Neural cell (in vitro differentiated cells): ENCODE results near the gene SEPTIN8. TPM values are rescaled to one million over a fixed set of nuclear protein-coding genes. Genes with fewer than 3 reads are reported as not detected.

Experiments
- H2AFZ ChIP-seq: fragments of 200-600, 300-800 bp; sonication (generic), shearing (Covaris generic); 2 replicates; pipeline ENCODE4 v1.6.0; 2014; ENCODE audit warnings: low read depth, mild to moderate bottlenecking, antibody characterized with exemption, low read length, moderate library complexity
- H3F3A ChIP-seq: fragments of 200-600 bp; shearing (Covaris generic); 2 replicates; pipeline ENCODE4 v1.6.1; 2016; ENCODE audit warnings: mild to moderate bottlenecking, moderate library complexity, mixed read lengths, antibody characterized with exemption, low read length; ENCODE audit not compliant: insufficient read depth, poor library complexity, severe bottlenecking
- H3K27ac ChIP-seq: fragments of 200-600, 300-800 bp; sonication (generic), shearing (Covaris generic); 2 replicates; pipeline ENCODE4 v1.5.1; 2014; ENCODE audit warnings: mild to moderate bottlenecking, low read length, moderate library complexity
- H3K27me3 ChIP-seq: fragments of 300-800, 200-600 bp; sonication (generic), shearing (Covaris generic); 2 replicates; pipeline ENCODE4 v1.6.0; 2014; ENCODE audit warnings: mild to moderate bottlenecking, low read depth, low read length, moderate library complexity; ENCODE audit not compliant: insufficient read depth
- H3K36me3 ChIP-seq: fragments of 300-800, 200-600 bp; sonication (generic), shearing (Covaris generic); 2 replicates; pipeline ENCODE4 v1.5.1; 2014; ENCODE audit warnings: mild to moderate bottlenecking, antibody characterized with exemption, low read length, moderate library complexity; ENCODE audit not compliant: insufficient read depth
- H3K4me2 ChIP-seq: fragments of 300-800, 200-600 bp; sonication (generic), shearing (Covaris generic); 2 replicates; pipeline ENCODE4 v1.6.0; 2014; ENCODE audit warnings: mild to moderate bottlenecking, low read length
- H3K4me3 ChIP-seq: fragments of 300-800, 200-600 bp; sonication (generic), shearing (Covaris generic); 2 replicates; pipeline ENCODE4 v1.5.1; 2014; ENCODE audit warnings: mild to moderate bottlenecking, low read length, moderate library complexity
- H3K79me2 ChIP-seq: fragments of 200-600 bp; shearing (Covaris generic); replicated peaks from 2 replicates; pipeline ENCODE4 v1.6.0; 2014; ENCODE audit warnings: mild to moderate bottlenecking, low read length, moderate library complexity; ENCODE audit not compliant: insufficient read depth
- H3K9ac ChIP-seq: fragments of 300-800, 200-600 bp; sonication (generic), shearing (Covaris generic); 2 replicates; pipeline ENCODE4 v1.6.1; 2016; ENCODE audit warnings: mild to moderate bottlenecking, low read length, mixed read lengths
- H3K9me2 ChIP-seq: fragments of 200-600 bp; shearing (Covaris generic); 2 replicates; pipeline ENCODE4 v1.6.1; 2016; ENCODE audit warnings: mild to moderate bottlenecking, low read length, mixed read lengths; ENCODE audit not compliant: insufficient read depth
- H3K9me3 ChIP-seq: fragments of 200-600, 300-800 bp; sonication (generic), shearing (Covaris generic); 2 replicates; pipeline ENCODE4 v1.6.1; 2016; ENCODE audit warnings: mild to moderate bottlenecking, mixed run types, low read length, moderate library complexity, mixed read lengths
- H4K20me1 ChIP-seq: fragments of 200-600 bp; shearing (Covaris generic); 2 replicates; pipeline ENCODE4 v1.6.1; 2016; ENCODE audit warnings: mild to moderate bottlenecking, mixed run types; ENCODE audit not compliant: insufficient read depth
- CTCF ChIP-seq: fragments of 450-650 bp; IDR thresholded peaks from 2 replicates; pipeline ENCODE4 v1.5.1; 2014; ENCODE audit warnings: antibody characterized with exemption, mild to moderate bottlenecking, moderate library complexity; ENCODE audit not compliant: poor library complexity, severe bottlenecking
- EP300 ChIP-seq: fragments of 450-650 bp; conservative IDR thresholded peaks from 2 replicates; pipeline ENCODE4 v1.6.1; 2014; ENCODE audit warnings: antibody characterized with exemption, mild to moderate bottlenecking, moderate library complexity; ENCODE audit not compliant: poor library complexity, severe bottlenecking
- EZH2 ChIP-seq: fragments of 200-600, 300-800 bp; shearing (Covaris generic), sonication (generic); IDR thresholded peaks from 2 replicates; pipeline ENCODE4 v1.6.1; 2014; ENCODE audit warnings: antibody characterized with exemption, low read length, borderline replicate concordance, mild to moderate bottlenecking; ENCODE audit not compliant: insufficient read depth, poor library complexity, severe bottlenecking
- MXI1 ChIP-seq: fragments of 450-650 bp; conservative IDR thresholded peaks from 2 replicates; pipeline ENCODE4 v1.6.1; 2014; ENCODE audit warnings: antibody characterized with exemption, mild to moderate bottlenecking; ENCODE audit not compliant: poor library complexity, severe bottlenecking
- POLR2AphosphoS5 ChIP-seq: IDR thresholded peaks from 2 replicates; pipeline ENCODE4 v1.6.1; 2012
- RAD21 ChIP-seq: fragments of 450-650 bp; conservative IDR thresholded peaks from 2 replicates; pipeline ENCODE4 v1.6.1; 2014; ENCODE audit warnings: antibody characterized with exemption, mild to moderate bottlenecking, moderate library complexity
- REST ChIP-seq: IDR thresholded peaks from 2 replicates; pipeline ENCODE4 v1.6.1; 2012; ENCODE audit warnings: borderline replicate concordance
- SMC3 ChIP-seq: fragments of 450-650 bp; conservative IDR thresholded peaks from 2 replicates; pipeline ENCODE4 v1.6.1; 2014; ENCODE audit warnings: antibody characterized with exemption, mild to moderate bottlenecking, moderate library complexity; ENCODE audit not compliant: poor library complexity
- TAF1 ChIP-seq: IDR thresholded peaks from 2 replicates; pipeline ENCODE4 v1.6.1; 2012; ENCODE audit warnings: low read depth
- polyA plus RNA-seq: library from polyadenylated mRNA; depleted of rRNA; stranded (reverse); fragments of >200 nt; gene quantifications from 2 replicates; pipeline ENCODE4 v1.2.3, GENCODE V29; 2014

The SEPTIN8 gene
- polyA plus RNA-seq, 1 donor from 2014 or later: 37.7 TPM

GRCh38 chr5:132767150-132767549, 9.9 kb downstream of the SEPTIN8 start:
- Histone ChIP-seq H3K27ac (no peak overlapping the region), H4K20me1 (no peaks in the 10 kb centered on the region), H3K4me2 (no peak overlapping the region), H3K9me3 (no peaks in the 10 kb centered on the region), H2AFZ (no peak overlapping the region), H3K9me2 (no peaks in the 10 kb centered on the region), H3K36me3 (no peaks in the 10 kb centered on the region), H3K27me3 (no peaks in the 10 kb centered on the region), H3K4me3 (no peak overlapping the region), H3K79me2 (peaks cover 8% of the 10 kb centered on the region), H3K9ac (no peak overlapping the region), H3F3A (no peaks in the 10 kb centered on the region)
- TF ChIP-seq SMC3 (no peak), RAD21 (no peak), MXI1 (no peak), CTCF (no peak), REST (no peak), EP300 (no peak), POLR2AphosphoS5 (no peak), TAF1 (no peak), EZH2 (no peak)

DNA sequence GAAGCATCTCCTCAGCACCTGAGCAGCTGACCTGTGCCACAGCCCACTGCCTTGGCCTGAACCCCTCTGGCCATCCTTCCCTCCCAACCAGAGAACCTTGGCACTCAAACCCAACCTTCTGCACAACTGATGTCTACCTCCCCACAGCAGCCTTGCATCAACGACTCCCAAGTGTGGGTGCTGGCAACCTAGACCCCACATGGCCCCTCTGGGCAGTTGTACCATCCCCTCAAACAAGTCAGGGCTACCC, 10.3 kb downstream of the SEPTIN8 start:
- H3K27me3 ChIP-seq: no peaks in the 10 kb centered on the region
- H3K27ac ChIP-seq: no peak overlapping the region
- no peaks in the 10 kb centered on the region for H3K9me3 ChIP-seq
- H3K9ac ChIP-seq: no peak overlapping the region
- H3K36me3 ChIP-seq: no peaks in the 10 kb centered on the region
- no peak overlapping the region for H2AFZ ChIP-seq
- H3K4me2 ChIP-seq: no peak overlapping the region
- peaks cover 8% of the 10 kb centered on the region for H3K79me2 ChIP-seq
- no peaks in the 10 kb centered on the region for H3F3A ChIP-seq
- no peaks in the 10 kb centered on the region for H3K9me2 ChIP-seq
- no peaks in the 10 kb centered on the region for H4K20me1 ChIP-seq
- H3K4me3 ChIP-seq: no peak overlapping the region
- TF ChIP-seq MXI1 (no peak), SMC3 (no peak), CTCF (no peak), RAD21 (no peak), EP300 (no peak), EZH2 (no peak), TAF1 (no peak), REST (no peak), POLR2AphosphoS5 (no peak)
